ENCODE data around the gene RAVER1. TPM values are rescaled to one million over a fixed set of nuclear protein-coding genes. Genes with fewer than 3 reads are reported as not detected.

The RAVER1 gene
- total and polyA plus RNA-seq, 9 of the 15 experiments (the other 6 are each of a cell fraction or from before 2014, with no cell fraction given): 0.06 to 113 (median 7.0) TPM

DNA sequence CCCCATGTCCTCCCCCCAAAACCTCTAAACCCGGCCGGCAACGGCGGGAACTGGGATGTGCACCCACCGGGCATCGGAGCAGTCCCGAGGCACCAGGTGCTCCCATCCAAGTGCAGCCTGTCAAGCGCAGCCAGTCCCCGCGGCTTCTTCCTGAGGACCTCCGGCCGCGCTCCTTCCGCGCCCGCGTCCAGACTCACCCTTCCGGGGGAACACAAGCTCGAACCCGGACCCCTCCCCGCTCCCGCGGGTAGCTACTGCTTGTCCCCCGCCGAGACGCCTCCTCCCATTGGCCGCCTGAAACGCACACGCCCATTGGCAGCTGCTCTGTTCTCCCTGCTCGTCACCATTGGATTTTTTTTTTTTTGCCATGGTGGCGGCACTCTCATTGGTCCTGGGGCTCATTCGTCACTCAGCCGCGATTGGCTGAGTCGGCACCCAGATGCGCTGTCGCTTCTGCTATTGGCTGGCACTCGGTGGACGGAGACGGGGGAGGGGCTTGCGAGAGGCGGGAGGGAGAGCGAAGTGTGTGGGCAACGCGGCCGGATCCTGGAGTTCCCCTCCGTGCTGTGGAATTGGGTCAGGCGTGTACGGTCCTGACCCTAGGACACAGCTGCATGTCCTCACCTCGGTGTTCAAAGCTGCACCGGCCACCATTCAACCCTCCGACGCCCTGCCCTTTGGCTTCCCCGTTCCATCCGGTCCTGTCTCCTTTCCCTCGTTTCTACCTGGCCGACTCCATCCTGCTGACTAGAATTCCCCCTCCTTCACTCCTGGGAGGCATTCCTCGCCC is 47.2 kb upstream of the RAVER1 start, which contains the start of gene TYK2 (continued):
- TF ChIP-seq CBX1 (IDR thresholded peaks at IDR 0.05; ENCODE audit: low read depth): no peak
- TF ChIP-seq, protein P1, sequence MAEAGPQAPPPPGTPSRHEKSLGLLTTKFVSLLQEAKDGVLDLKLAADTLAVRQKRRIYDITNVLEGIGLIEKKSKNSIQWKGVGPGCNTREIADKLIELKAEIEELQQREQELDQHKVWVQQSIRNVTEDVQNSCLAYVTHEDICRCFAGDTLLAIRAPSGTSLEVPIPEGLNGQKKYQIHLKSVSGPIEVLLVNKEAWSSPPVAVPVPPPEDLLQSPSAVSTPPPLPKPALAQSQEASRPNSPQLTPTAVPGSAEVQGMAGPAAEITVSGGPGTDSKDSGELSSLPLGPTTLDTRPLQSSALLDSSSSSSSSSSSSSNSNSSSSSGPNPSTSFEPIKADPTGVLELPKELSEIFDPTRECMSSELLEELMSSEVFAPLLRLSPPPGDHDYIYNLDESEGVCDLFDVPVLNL (CRISPR knock-in tag; IDR thresholded peaks at IDR 0.05; ENCODE audit: low read depth): no peak
- TF ChIP-seq TRIM28 (IDR thresholded peaks at IDR 0.05): no peak
- no peak for TF ChIP-seq RREB1 (CRISPR knock-in tag; IDR thresholded peaks at IDR 0.05)
- TF ChIP-seq ZNF696 (CRISPR knock-in tag; conservative IDR thresholded peaks at IDR 0.05): no peak
- TF ChIP-seq KLF16 (IDR thresholded peaks at IDR 0.05): no peak
- peak; percentile 74 for TF ChIP-seq TBP (optimal IDR thresholded peaks at IDR 0.05; ENCODE audit: low read depth, low read length)
- no peak for TF ChIP-seq POLR3A (IDR thresholded peaks at IDR 0.05; ENCODE audit: borderline replicate concordance, extremely low read depth, insufficient read depth, insufficient read length)
- peak; percentile 38; the same call in 1 of the 2 replicates for TF ChIP-seq FOXK1 (CRISPR knock-in tag; IDR thresholded peaks at IDR 0.05; ENCODE audit: borderline replicate concordance)
- TF ChIP-seq, protein P2, sequence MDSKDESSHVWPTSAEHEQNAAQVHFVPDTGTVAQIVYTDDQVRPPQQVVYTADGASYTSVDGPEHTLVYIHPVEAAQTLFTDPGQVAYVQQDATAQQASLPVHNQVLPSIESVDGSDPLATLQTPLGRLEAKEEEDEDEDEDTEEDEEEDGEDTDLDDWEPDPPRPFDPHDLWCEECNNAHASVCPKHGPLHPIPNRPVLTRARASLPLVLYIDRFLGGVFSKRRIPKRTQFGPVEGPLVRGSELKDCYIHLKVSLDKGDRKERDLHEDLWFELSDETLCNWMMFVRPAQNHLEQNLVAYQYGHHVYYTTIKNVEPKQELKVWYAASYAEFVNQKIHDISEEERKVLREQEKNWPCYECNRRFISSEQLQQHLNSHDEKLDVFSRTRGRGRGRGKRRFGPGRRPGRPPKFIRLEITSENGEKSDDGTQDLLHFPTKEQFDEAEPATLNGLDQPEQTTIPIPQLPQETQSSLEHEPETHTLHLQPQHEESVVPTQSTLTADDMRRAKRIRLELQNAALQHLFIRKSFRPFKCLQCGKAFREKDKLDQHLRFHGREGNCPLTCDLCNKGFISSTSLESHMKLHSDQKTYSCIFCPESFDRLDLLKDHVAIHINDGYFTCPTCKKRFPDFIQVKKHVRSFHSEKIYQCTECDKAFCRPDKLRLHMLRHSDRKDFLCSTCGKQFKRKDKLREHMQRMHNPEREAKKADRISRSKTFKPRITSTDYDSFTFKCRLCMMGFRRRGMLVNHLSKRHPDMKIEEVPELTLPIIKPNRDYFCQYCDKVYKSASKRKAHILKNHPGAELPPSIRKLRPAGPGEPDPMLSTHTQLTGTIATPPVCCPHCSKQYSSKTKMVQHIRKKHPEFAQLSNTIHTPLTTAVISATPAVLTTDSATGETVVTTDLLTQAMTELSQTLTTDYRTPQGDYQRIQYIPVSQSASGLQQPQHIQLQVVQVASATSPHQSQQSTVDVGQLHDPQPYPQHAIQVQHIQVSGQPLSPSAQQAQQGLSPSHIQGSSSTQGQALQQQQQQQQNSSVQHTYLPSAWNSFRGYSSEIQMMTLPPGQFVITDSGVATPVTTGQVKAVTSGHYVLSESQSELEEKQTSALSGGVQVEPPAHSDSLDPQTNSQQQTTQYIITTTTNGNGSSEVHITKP (IDR thresholded peaks at IDR 0.05; ENCODE audit: partially characterized antibody): peak; percentile 97
- no peak for TF ChIP-seq PURB (CRISPR knock-in tag; IDR thresholded peaks at IDR 0.05; ENCODE audit: low read depth)
- peak; percentile 65 to 84; a peak in 3 of 4 replicates for TF ChIP-seq UBTF (IDR thresholded peaks at IDR 0.05; ENCODE audit: borderline replicate concordance in 1 of 2, low read depth in 2 of 2, low read length in 2 of 2)
- no peak for TF ChIP-seq IRF2 (CRISPR knock-in tag; IDR thresholded peaks at IDR 0.05)

Data from K562 (cell line).